ENCODE measurements around the gene OR51B2. TPM values are rescaled to one million over a fixed set of nuclear protein-coding genes. Genes with fewer than 3 reads are reported as not detected.

The OR51B2 gene
- total and polyA plus RNA-seq, 4 donors = 0.17 to 0.37 TPM; not detected in 2

DNA sequence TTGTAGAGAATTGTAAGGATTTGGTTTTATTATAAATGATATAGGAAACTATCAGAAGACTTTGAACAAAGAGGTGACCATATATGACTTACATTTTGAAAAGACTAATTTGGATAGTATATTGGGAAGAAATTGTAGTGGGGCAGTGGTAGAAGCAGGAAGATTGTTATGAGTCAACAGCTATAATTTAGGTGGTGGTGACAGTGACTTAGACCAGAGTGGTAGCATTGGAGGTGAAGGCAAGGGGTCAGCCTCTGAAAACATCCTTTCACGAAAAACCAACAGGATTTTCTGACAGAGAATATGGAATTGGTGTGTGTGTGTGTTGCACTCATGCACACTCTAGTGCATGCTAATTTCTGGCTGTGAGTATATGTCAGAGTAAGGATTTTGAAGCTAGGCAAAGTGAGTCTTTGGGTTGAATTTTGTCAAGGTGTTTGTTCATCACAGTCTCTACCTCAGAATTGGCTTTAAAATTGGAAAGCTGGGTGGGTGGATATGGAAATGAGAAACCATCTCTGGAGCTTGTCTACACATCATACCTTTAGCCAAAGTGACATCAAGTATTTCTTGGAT lies 46.2 kb downstream of the OR51B2 start:
- Histone ChIP-seq H3K27ac (ENCODE audit: low read depth in 1 of 2, low read length in 2 of 2) (no peak overlapping the region), H3K4me3 (ENCODE audit: low read depth in 1 of 3, low read length in 3 of 3) (no peak overlapping the region), H3K4me1 (ENCODE audit: control insufficient read depth in 4 of 4, insufficient read depth in 4 of 4, low read length in 3 of 4) (no peaks in the 10 kb centered on the region), H3K9ac (ENCODE audit: low read depth in 1 of 2, low read length in 2 of 2) (no peak overlapping the region), H3K9me3 (ENCODE audit: control insufficient read depth in 4 of 4, low read length in 3 of 4) (no peaks in the 10 kb centered on the region), H3K36me3 (ENCODE audit: control insufficient read depth in 4 of 4, insufficient read depth in 3 of 4, low read depth in 1 of 4, low read length in 3 of 4) (no peaks in the 10 kb centered on the region), H3K27me3 (ENCODE audit: control insufficient read depth in 4 of 4, insufficient read depth in 4 of 4, low read length in 3 of 4) (peaks cover 0 to 3% (median 0%) of the 10 kb centered on the region in 4 donors)
- 74% methylated on average over 1 of the region's 1 CpG for WGBS
- no peak for DNase-seq (ENCODE audit: low spot score)
- TF ChIP-seq CTCF (IDR thresholded peaks at IDR 0.05; ENCODE audit: low read depth, low read length, missing input control) = no peak
- TF ChIP-seq RAD21 (IDR thresholded peaks at IDR 0.05) = no peak
- TF ChIP-seq SP1 (IDR thresholded peaks at IDR 0.05) = no peak
- no peak for TF ChIP-seq FOXA2 (IDR thresholded peaks at IDR 0.05)
- no peak for TF ChIP-seq NR2F2 (IDR thresholded peaks at IDR 0.05)
- TF ChIP-seq FOXA1 (IDR thresholded peaks at IDR 0.05) = no peak
- no peak for TF ChIP-seq ZBTB33 (IDR thresholded peaks at IDR 0.05)
- TF ChIP-seq TAF1 (conservative IDR thresholded peaks at IDR 0.05) = no peak
- no peak for TF ChIP-seq RXRA (IDR thresholded peaks at IDR 0.05)
- TF ChIP-seq JUND (IDR thresholded peaks at IDR 0.05) = no peak
- TF ChIP-seq HNF4A (conservative IDR thresholded peaks at IDR 0.05) = no peak
- TF ChIP-seq, protein P1, sequence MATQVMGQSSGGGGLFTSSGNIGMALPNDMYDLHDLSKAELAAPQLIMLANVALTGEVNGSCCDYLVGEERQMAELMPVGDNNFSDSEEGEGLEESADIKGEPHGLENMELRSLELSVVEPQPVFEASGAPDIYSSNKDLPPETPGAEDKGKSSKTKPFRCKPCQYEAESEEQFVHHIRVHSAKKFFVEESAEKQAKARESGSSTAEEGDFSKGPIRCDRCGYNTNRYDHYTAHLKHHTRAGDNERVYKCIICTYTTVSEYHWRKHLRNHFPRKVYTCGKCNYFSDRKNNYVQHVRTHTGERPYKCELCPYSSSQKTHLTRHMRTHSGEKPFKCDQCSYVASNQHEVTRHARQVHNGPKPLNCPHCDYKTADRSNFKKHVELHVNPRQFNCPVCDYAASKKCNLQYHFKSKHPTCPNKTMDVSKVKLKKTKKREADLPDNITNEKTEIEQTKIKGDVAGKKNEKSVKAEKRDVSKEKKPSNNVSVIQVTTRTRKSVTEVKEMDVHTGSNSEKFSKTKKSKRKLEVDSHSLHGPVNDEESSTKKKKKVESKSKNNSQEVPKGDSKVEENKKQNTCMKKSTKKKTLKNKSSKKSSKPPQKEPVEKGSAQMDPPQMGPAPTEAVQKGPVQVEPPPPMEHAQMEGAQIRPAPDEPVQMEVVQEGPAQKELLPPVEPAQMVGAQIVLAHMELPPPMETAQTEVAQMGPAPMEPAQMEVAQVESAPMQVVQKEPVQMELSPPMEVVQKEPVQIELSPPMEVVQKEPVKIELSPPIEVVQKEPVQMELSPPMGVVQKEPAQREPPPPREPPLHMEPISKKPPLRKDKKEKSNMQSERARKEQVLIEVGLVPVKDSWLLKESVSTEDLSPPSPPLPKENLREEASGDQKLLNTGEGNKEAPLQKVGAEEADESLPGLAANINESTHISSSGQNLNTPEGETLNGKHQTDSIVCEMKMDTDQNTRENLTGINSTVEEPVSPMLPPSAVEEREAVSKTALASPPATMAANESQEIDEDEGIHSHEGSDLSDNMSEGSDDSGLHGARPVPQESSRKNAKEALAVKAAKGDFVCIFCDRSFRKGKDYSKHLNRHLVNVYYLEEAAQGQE (IDR thresholded peaks at IDR 0.05) = no peak
- TF ChIP-seq YY1 (IDR thresholded peaks at IDR 0.05) = no peak

DNA sequence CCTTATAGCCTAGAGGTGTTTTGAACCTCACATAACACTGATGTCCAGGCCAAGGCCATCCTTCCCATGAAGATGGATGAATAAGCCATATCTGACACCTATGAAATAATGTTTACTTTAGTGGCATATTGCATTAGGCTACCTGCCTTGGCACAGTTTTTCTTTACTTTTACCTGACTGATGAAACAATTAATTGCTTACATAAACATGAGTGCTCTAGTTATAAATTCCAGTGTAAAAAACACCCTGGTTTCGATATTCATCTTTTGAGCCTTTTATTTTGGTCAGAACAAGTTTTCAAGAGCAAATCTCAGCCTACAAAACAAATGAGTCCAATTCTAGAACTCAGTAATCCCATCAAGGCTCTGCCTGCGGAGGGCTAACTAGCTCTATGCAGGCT lies 47.4 kb downstream of the OR51B2 start:
- Histone ChIP-seq H3K9ac (ENCODE audit: low read depth in 1 of 2, low read length in 2 of 2) (no peak overlapping the region), H3K36me3 (ENCODE audit: control insufficient read depth in 4 of 4, insufficient read depth in 3 of 4, low read depth in 1 of 4, low read length in 3 of 4) (no peaks in the 10 kb centered on the region), H3K4me3 (ENCODE audit: low read depth in 1 of 3, low read length in 3 of 3) (no peak overlapping the region), H3K27ac (ENCODE audit: low read depth in 1 of 2, low read length in 2 of 2) (no peak overlapping the region), H3K4me1 (ENCODE audit: control insufficient read depth in 4 of 4, insufficient read depth in 4 of 4, low read length in 3 of 4) (no peaks in the 10 kb centered on the region), H3K27me3 (ENCODE audit: control insufficient read depth in 4 of 4, insufficient read depth in 4 of 4, low read length in 3 of 4) (peaks cover 0 to 3% (median 0%) of the 10 kb centered on the region in 4 donors), H3K9me3 (ENCODE audit: control insufficient read depth in 4 of 4, low read length in 3 of 4) (no peaks in the 10 kb centered on the region)
- WGBS = 82% methylated on average over 2 of the region's 2 CpGs
- DNase-seq (ENCODE audit: low spot score) = no peak
- TF ChIP-seq FOXA2 (IDR thresholded peaks at IDR 0.05) (no peak), EGR1 (IDR thresholded peaks at IDR 0.05; ENCODE audit: low read depth in 2 of 2) (no peak), TAF1 (conservative IDR thresholded peaks at IDR 0.05) (no peak), SP1 (IDR thresholded peaks at IDR 0.05) (no peak), FOXA1 (IDR thresholded peaks at IDR 0.05) (no peak), HNF4A (conservative IDR thresholded peaks at IDR 0.05) (no peak), HNF4G (IDR thresholded peaks at IDR 0.05) (no peak), YY1 (IDR thresholded peaks at IDR 0.05) (no peak), RAD21 (IDR thresholded peaks at IDR 0.05) (no peak), CTCF (IDR thresholded peaks at IDR 0.05; ENCODE audit: low read depth, low read length, missing input control) (no peak), JUND (IDR thresholded peaks at IDR 0.05) (no peak), ZBTB33 (IDR thresholded peaks at IDR 0.05) (no peak)
- TF ChIP-seq, protein P1 (IDR thresholded peaks at IDR 0.05) = no peak
